GM21529 (cell line): ENCODE measurements around the gene TENM4.

Experiments used
- ATAC-seq: cut with Tn5 transposase; IDR thresholded peaks from one replicate; pipeline ENCODE4 v1.9.1; 2021; ENCODE audit not compliant: unreplicated experiment

TENM4 gene

GRCh38 chr11:78801161-78801884 is 639.5 kb downstream of the TENM4 start:
- no peak for ATAC-seq

GRCh38 chr11:78800756-78801155 is 640.1 kb downstream of the TENM4 start:
- ATAC-seq, result no peak

GRCh38 chr11:78800096-78800690 is 640.6 kb downstream of the TENM4 start:
- ATAC-seq, result no peak

- peak; percentile 86 for ATAC-seq
These were observed 642.2 kb downstream of the TENM4 start for GRCh38 chr11:78798663-78799062.

- ATAC-seq, result no peak
These were observed 643.3 kb downstream of the TENM4 start for GRCh38 chr11:78797559-78797958.

- no peak for ATAC-seq
These were observed 643.9 kb downstream of the TENM4 start for GRCh38 chr11:78796956-78797355.

- no peak for ATAC-seq
These were observed 645.1 kb downstream of the TENM4 start for GRCh38 chr11:78795621-78796261.

GRCh38 chr11:78791964-78792363 is 648.9 kb downstream of the TENM4 start:
- ATAC-seq, result no peak

GRCh38 chr11:78791254-78791653 is 649.6 kb downstream of the TENM4 start:
- ATAC-seq, result no peak

- no peak for ATAC-seq
These were observed 650.0 kb downstream of the TENM4 start for GRCh38 chr11:78790784-78791183.

- ATAC-seq, result no peak
These were observed 651.5 kb downstream of the TENM4 start for GRCh38 chr11:78789375-78789774.

- ATAC-seq, result no peak
These were observed 652.3 kb downstream of the TENM4 start for GRCh38 chr11:78788533-78788932.

GRCh38 chr11:78787696-78788095 is 653.1 kb downstream of the TENM4 start:
- ATAC-seq, result no peak

- no peak for ATAC-seq
These were observed 654.1 kb downstream of the TENM4 start for GRCh38 chr11:78786746-78787145.

GRCh38 chr11:78786086-78786485 is 654.7 kb downstream of the TENM4 start:
- no peak for ATAC-seq

- no peak for ATAC-seq
These were observed 656.3 kb downstream of the TENM4 start for GRCh38 chr11:78784321-78785061.

GRCh38 chr11:78783846-78784245 is 657.0 kb downstream of the TENM4 start:
- no peak for ATAC-seq

- no peak for ATAC-seq
These were observed 657.5 kb downstream of the TENM4 start for GRCh38 chr11:78783301-78783700.

- ATAC-seq, result no peak
These were observed 658.1 kb downstream of the TENM4 start for GRCh38 chr11:78782725-78783124.

- ATAC-seq, result no peak
These were observed 659.9 kb downstream of the TENM4 start for GRCh38 chr11:78780889-78781288.

- no peak for ATAC-seq
These were observed 667.3 kb downstream of the TENM4 start for GRCh38 chr11:78773492-78773891.

GRCh38 chr11:78773077-78773476 is 667.8 kb downstream of the TENM4 start:
- no peak for ATAC-seq
